H1 (cell line): ENCODE results near the gene WASHC2A. TPM values are rescaled to one million over a fixed set of nuclear protein-coding genes. Genes with fewer than 3 reads are reported as not detected.

ENCODE experiments used
- CTCF ChIA-PET: fragments of 300-600 bp; sonication (Branson Sonifier 250); formaldehyde crosslinking; loops from one replicate; lab custom pipeline; 2021; ENCODE audit not compliant: partially characterized antibody; lab: Charles Lee
- POLR2A ChIA-PET: fragments of 300-600 bp; sonication (Branson Sonifier 250); formaldehyde crosslinking; loops from one replicate; lab custom pipeline; 2021; ENCODE audit warnings: inconsistent platforms; ENCODE audit not compliant: partially characterized antibody; lab: Charles Lee
- DNase-seq, 2 experiments: peaks; one replicate each; pipeline versions ENCODE4 v3.0.0 to v3.0.0-alpha.2; 2010 to 2022; ENCODE audit warnings: low spot score in 2 of 2, low read depth in 1 of 2, mixed read lengths in 1 of 2
- FAIRE-seq: peaks from 2 replicates; lab custom pipeline; 2011; peaks lifted over from hg19 to GRCh38; lab: Jason Lieb, UNC
- H2AFZ ChIP-seq: 2 replicates; pipeline ENCODE4 v1.8.1; 2012; ENCODE audit warnings: low read length, inconsistent platforms
- H2AK5ac ChIP-seq: 2 replicates; pipeline ENCODE4 v1.6.1; 2013; ENCODE audit warnings: low read depth, low read length
- H2BK120ac ChIP-seq: replicated peaks from 2 replicates; pipeline ENCODE3; 2013; ENCODE audit warnings: low read depth, low read length, inconsistent platforms
- H2BK12ac ChIP-seq: 2 replicates; pipeline ENCODE4 v1.6.1; 2013; ENCODE audit warnings: low read depth, low read length
- H2BK15ac ChIP-seq: 2 replicates; pipeline ENCODE4 v1.6.1; 2013; ENCODE audit warnings: low read length
- H2BK20ac ChIP-seq: 2 replicates; pipeline ENCODE4 v1.6.1; 2013; ENCODE audit warnings: low read length
- H2BK5ac ChIP-seq: 2 replicates; pipeline ENCODE4 v1.6.1; 2013; ENCODE audit warnings: low read depth, low read length
- H3K14ac ChIP-seq: 2 replicates; pipeline ENCODE4 v1.6.1; 2013; ENCODE audit warnings: inconsistent platforms; ENCODE audit not compliant: insufficient read length
- H3K18ac ChIP-seq: 2 replicates; pipeline ENCODE4 v1.6.1; 2013; ENCODE audit warnings: low read length; ENCODE audit errors: extremely low read depth
- H3K23ac ChIP-seq: 2 replicates; pipeline ENCODE4 v1.6.1; 2013; ENCODE audit warnings: inconsistent platforms; ENCODE audit not compliant: insufficient read length
- H3K23me2 ChIP-seq: 2 replicates; pipeline ENCODE4 v1.6.1; 2013; ENCODE audit warnings: low read depth, low read length
- H3K27ac ChIP-seq: 2 replicates; pipeline ENCODE4 v1.6.1; 2011; ENCODE audit warnings: low read depth, low read length, inconsistent platforms
- H3K27me3 ChIP-seq, 4 experiments: replicated peaks in 1 of 4; 1 replicate in 1 of 4; 2 replicates in 3 of 4; pipeline versions ENCODE4 v1.6.1 to v1.8.1; 2011 to 2013; ENCODE audit warnings: low read length in 3 of 4, mild to moderate bottlenecking in 3 of 4, inconsistent platforms in 2 of 4, mixed read lengths in 2 of 4, moderate library complexity in 1 of 4; ENCODE audit not compliant: control insufficient read depth in 3 of 4, insufficient read depth in 3 of 4; ENCODE audit errors: extremely low read depth in 1 of 4
- H3K36me3 ChIP-seq, 4 experiments: 2 replicates each; pipeline versions ENCODE4 v1.6.1 to v1.8.1; 2011 to 2013; ENCODE audit warnings: mild to moderate bottlenecking in 4 of 4, low read length in 3 of 4, moderate library complexity in 2 of 4, control low read depth in 1 of 4, inconsistent platforms in 1 of 4; ENCODE audit not compliant: insufficient read depth in 4 of 4, control insufficient read depth in 2 of 4
- H3K4ac ChIP-seq: replicated peaks from 2 replicates; pipeline ENCODE3; 2013; ENCODE audit warnings: low read length, low read depth, mixed read lengths, inconsistent platforms; ENCODE audit not compliant: insufficient read length
- H3K4me1 ChIP-seq, 4 experiments: replicated peaks in 1 of 4; 1 replicate in 1 of 4; 2 replicates in 3 of 4; pipeline versions ENCODE4 v1.6.1 to v1.8.1; 2011 to 2013; ENCODE audit warnings: low read length in 3 of 4, inconsistent platforms in 2 of 4, mixed read lengths in 1 of 4; ENCODE audit not compliant: insufficient read depth in 4 of 4, control insufficient read depth in 3 of 4
- H3K4me2 ChIP-seq, 2 experiments: 2 replicates each; pipeline versions ENCODE4 v1.6.1 to v1.8.1; 2011 to 2013; ENCODE audit warnings: low read depth in 2 of 2, low read length in 2 of 2, control low read depth in 1 of 2, inconsistent platforms in 1 of 2, mild to moderate bottlenecking in 1 of 2; ENCODE audit not compliant: insufficient read depth in 1 of 2
- H3K4me3 ChIP-seq, 4 experiments: fragments of 200-600, 300-600 bp in 1 of 4; sonication (generic), shearing (Covaris generic), sonication (Bioruptor Twin) in 1 of 4; 2 replicates each; pipeline versions ENCODE4 v1.5.1 to v1.8.1; 2011 to 2016; ENCODE audit warnings: low read length in 4 of 4, low read depth in 3 of 4, control low read depth in 2 of 4, inconsistent platforms in 2 of 4, mild to moderate bottlenecking in 2 of 4, mixed read lengths in 1 of 4, moderate library complexity in 1 of 4; ENCODE audit not compliant: insufficient read depth in 2 of 4; ENCODE audit errors: extremely low read depth in 1 of 4
- H3K56ac ChIP-seq: replicated peaks from 2 replicates; pipeline ENCODE3; 2013; ENCODE audit warnings: low read depth, mild to moderate bottlenecking, mixed read lengths, low read length, inconsistent platforms; ENCODE audit not compliant: insufficient read length
- H3K79me1 ChIP-seq: 2 replicates; pipeline ENCODE4 v1.6.1; 2013; ENCODE audit warnings: low read depth, low read length, control low read depth
- H3K79me2 ChIP-seq, 2 experiments: 2 replicates each; pipeline versions ENCODE4 v1.6.1 to v1.8.1; 2012 to 2013; ENCODE audit warnings: low read length in 2 of 2, mild to moderate bottlenecking in 2 of 2, inconsistent platforms in 1 of 2; ENCODE audit not compliant: insufficient read depth in 2 of 2, control insufficient read depth in 1 of 2
- H3K9ac ChIP-seq, 4 experiments: replicated peaks in 1 of 4; 1 replicate in 1 of 4; 2 replicates in 3 of 4; pipeline versions ENCODE4 v1.6.1 to v1.8.1; 2011 to 2013; ENCODE audit warnings: low read depth in 3 of 4, low read length in 3 of 4, control low read depth in 2 of 4, mild to moderate bottlenecking in 2 of 4, moderate library complexity in 2 of 4, inconsistent platforms in 1 of 4; ENCODE audit errors: extremely low read depth in 1 of 4
- H3K9me3 ChIP-seq, 2 experiments: 2 replicates each; pipeline versions ENCODE4 v1.6.1 to v1.8.1; 2012 to 2013; ENCODE audit warnings: mild to moderate bottlenecking in 2 of 2, moderate library complexity in 2 of 2, control low read depth in 1 of 2, inconsistent platforms in 1 of 2, low read depth in 1 of 2, low read length in 1 of 2, mixed read lengths in 1 of 2; ENCODE audit not compliant: insufficient read depth in 2 of 2
- H4K20me1 ChIP-seq, 2 experiments: replicated peaks in 1 of 2; 2 replicates each; pipeline versions ENCODE3 to v1.8.1; 2011 to 2013; ENCODE audit warnings: inconsistent platforms in 2 of 2, low read length in 2 of 2, mild to moderate bottlenecking in 1 of 2; ENCODE audit not compliant: insufficient read depth in 2 of 2, control insufficient read depth in 1 of 2
- H4K5ac ChIP-seq: 2 replicates; pipeline ENCODE4 v1.6.1; 2013; ENCODE audit warnings: low read length, low read depth, mixed read lengths, inconsistent platforms; ENCODE audit not compliant: insufficient read length
- H4K8ac ChIP-seq: 2 replicates; pipeline ENCODE4 v1.8.0; 2013; ENCODE audit warnings: mild to moderate bottlenecking, moderate library complexity, low read length, inconsistent platforms; ENCODE audit not compliant: insufficient read depth; ENCODE audit errors: extremely low read depth
- H4K91ac ChIP-seq: replicated peaks from 2 replicates; pipeline ENCODE3; 2013; ENCODE audit warnings: low read length, mixed read lengths, inconsistent platforms; ENCODE audit not compliant: insufficient read length
- FOSL1 ChIP-seq: IDR thresholded peaks from 2 replicates; pipeline ENCODE4 v1.6.1; 2011; ENCODE audit warnings: mild to moderate bottlenecking, low read depth, low read length, moderate library complexity; ENCODE audit not compliant: insufficient read depth
- RAD21 ChIP-seq, 2 experiments: IDR thresholded peaks in 1 of 2; conservative IDR thresholded peaks in 1 of 2; 2 replicates each; pipeline ENCODE4 v1.6.1; 2011; ENCODE audit warnings: low read depth in 2 of 2, low read length in 2 of 2, improper control_type of control experiment in 1 of 2, inconsistent platforms in 1 of 2, mild to moderate bottlenecking in 1 of 2, moderate library complexity in 1 of 2
- WGBS, 2 experiments: shearing (Covaris generic) in 1 of 2; methylation state at CpG; one replicate each; pipeline versions ENCODE4 v1.1.6 to v1.1.7; 2013 to 2015; ENCODE audit warnings: low lambda C conversion rate in 2 of 2, mixed read lengths in 2 of 2, inconsistent platforms in 1 of 2, low coverage in 1 of 2, missing lambda C conversion rate in 1 of 2; ENCODE audit not compliant: insufficient replicate concordance in 2 of 2, insufficient coverage in 1 of 2, insufficient read length in 1 of 2; ENCODE audit errors: extremely low coverage in 1 of 2, missing lambda C conversion rate in 1 of 2; 5-methylcytosine and 5-hydroxymethylcytosine counted together
- polyA plus RNA-seq, 7 experiments: library from polyadenylated mRNA; depleted of rRNA in 3 of 7; stranded (reverse) in 5 of 7; unstranded in 2 of 7; fragments of >200 nt in 5 of 7; fragments of 200-250 nt in 2 of 7; gene quantifications; 1 replicate in 5 of 7; 2 replicates in 1 of 7; 4 replicates in 1 of 7; pipeline versions ENCODE4 v1.2.1 to v1.2.3, GENCODE V29; 2011 to 2013; ENCODE audit warnings: missing spikeins in 2 of 7, mixed read lengths in 2 of 7
- total RNA-seq: library from RNA; stranded (reverse); fragmentation: NEBNext Ultra II Directional; extraction: Animal tissue kit (Norgen Biotek cat#: 25700); gene quantifications from 2 replicates; pipeline ENCODE4 v1.2.1, GENCODE V29; 2021

WASHC2A gene
- total and polyA plus RNA-seq, 2 of the 8 experiments (the other 6 are each of a cell fraction or from before 2014, with no cell fraction given): 7.5 to 29.7 TPM

- H3K79me1 ChIP-seq: no peaks in the 10 kb centered on the region
- no peak overlapping the region for H2BK12ac ChIP-seq
- H3K9ac ChIP-seq: no peak overlapping the region
- H3K4me3 ChIP-seq: peak overlapping the region; percentile 15 to 52 (median 23); a peak in 5 of 8 replicates
- no peak overlapping the region for H4K5ac ChIP-seq
- FAIRE-seq (no peak), DNase-seq (peak; percentile 15 to 69)
- no peak overlapping the region for H3K56ac ChIP-seq
- H2BK5ac ChIP-seq: no peak overlapping the region
- no peak overlapping the region for H4K91ac ChIP-seq
- POLR2A ChIA-PET: no interaction called here
- no peak overlapping the region for H2AK5ac ChIP-seq
- peak overlapping the region; percentile 71; the same call in 1 of the 2 replicates for H4K8ac ChIP-seq
- no peak overlapping the region for H3K27ac ChIP-seq
- no peak overlapping the region for H2BK15ac ChIP-seq
- CTCF ChIA-PET: no interaction called here
- no peaks in the 10 kb centered on the region for H3K79me2 ChIP-seq
- H3K18ac ChIP-seq: no peak overlapping the region
- no peak overlapping the region for H3K14ac ChIP-seq
- no peaks in the 10 kb centered on the region for H4K20me1 ChIP-seq
- no peak overlapping the region for H3K4ac ChIP-seq
- H3K4me2 ChIP-seq: peak overlapping the region; percentile 57 to 63
- TF ChIP-seq FOSL1 (no peak), RAD21 (IDR thresholded peaks at IDR 0.05 in 1 of 2, conservative IDR thresholded peaks at IDR 0.05 in 1 of 2; ENCODE audit: low read depth in 2 of 2, low read length in 2 of 2) (0 out of 4 replicates have a peak, but pooled peaks of 1 of the 2 experiments have one; percentile 3)
- no peak overlapping the region for H3K23ac ChIP-seq
- peaks cover 3% of the 10 kb centered on the region; the same call in 1 of the 2 replicates for H3K23me2 ChIP-seq
- H3K4me1 ChIP-seq: no peaks in the 10 kb centered on the region
- H3K36me3 ChIP-seq: no peaks in the 10 kb centered on the region
- no peaks in the 10 kb centered on the region for H3K9me3 ChIP-seq
- peak overlapping the region; percentile 54; the same call in 1 of the 2 replicates for H2AFZ ChIP-seq
- 16% methylated on average over 32 of the region's 34 CpGs; no CpG with 5 or more reads in 1 of the 2 experiments for WGBS, 2 experiments
- peaks cover 0 to 3% (median 2%) of the 10 kb centered on the region in 4 experiments; a peak in 4 of 7 replicates for H3K27me3 ChIP-seq
- H2BK120ac ChIP-seq: no peak overlapping the region
- H2BK20ac ChIP-seq: no peak overlapping the region
Observed at GRCh38 chr10:50152792-50153272, 85.1 kb downstream of the WASHC2A start.
